ENCODE data around the gene GAGE12F. TPM values are rescaled to one million over a fixed set of nuclear protein-coding genes. Genes with fewer than 3 reads are reported as not detected.
"Not testable (repeated sequence)": the region's sequence is repeated elsewhere in the genome, so short reads cannot be mapped to it uniquely, and the experiment has no call there.

Gene GAGE12F, protein sequence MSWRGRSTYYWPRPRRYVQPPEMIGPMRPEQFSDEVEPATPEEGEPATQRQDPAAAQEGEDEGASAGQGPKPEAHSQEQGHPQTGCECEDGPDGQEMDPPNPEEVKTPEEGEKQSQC
- total RNA-seq: not detected in 2 replicates

DNA sequence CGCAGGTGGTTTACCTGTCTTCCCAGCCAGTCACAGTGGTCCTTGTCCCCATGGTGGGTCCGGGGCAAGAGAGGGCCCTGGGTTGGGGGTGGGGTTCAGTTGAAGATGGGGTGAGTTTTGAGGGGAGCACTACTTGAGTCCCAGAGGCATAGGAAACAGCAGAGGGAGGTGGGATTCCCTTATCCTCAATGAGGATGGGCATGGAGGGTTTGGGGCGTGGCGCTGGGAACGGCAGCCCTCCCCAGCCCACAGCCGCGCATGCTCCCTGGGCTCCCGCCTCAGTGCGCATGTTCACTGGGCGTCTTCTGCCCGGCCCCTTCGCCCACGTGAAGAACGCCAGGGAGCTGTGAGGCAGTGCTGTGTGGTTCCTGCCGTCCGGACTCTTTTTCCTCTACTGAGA, at the start of gene GAGE12F:
Gene GAGE12F (plus strand): TSS at position 301 of the 400 bp plus-strand sequence. CDS start 1,155 bp downstream, outside the sequence.
- not testable (repeated sequence) for DNase-seq (ENCODE audit: low read depth); H3K4me3 ChIP-seq (ENCODE audit: low read depth, low read length)

DNA sequence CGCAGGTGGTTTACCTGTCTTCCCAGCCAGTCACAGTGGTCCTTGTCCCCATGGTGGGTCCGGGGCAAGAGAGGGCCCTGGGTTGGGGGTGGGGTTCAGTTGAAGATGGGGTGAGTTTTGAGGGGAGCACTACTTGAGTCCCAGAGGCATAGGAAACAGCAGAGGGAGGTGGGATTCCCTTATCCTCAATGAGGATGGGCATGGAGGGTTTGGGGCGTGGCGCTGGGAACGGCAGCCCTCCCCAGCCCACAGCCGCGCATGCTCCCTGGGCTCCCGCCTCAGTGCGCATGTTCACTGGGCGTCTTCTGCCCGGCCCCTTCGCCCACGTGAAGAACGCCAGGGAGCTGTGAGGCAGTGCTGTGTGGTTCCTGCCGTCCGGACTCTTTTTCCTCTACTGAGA, 28.8 kb upstream of the GAGE12F start, which contains the start of gene GAGE12C:
Gene GAGE12C (plus strand): TSS at position 301 of the 400 bp plus-strand sequence. CDS start 1,155 bp downstream, outside the sequence.
- DNase-seq (ENCODE audit: low read depth); H3K4me3 ChIP-seq (ENCODE audit: low read depth, low read length): not testable (repeated sequence)

DNA sequence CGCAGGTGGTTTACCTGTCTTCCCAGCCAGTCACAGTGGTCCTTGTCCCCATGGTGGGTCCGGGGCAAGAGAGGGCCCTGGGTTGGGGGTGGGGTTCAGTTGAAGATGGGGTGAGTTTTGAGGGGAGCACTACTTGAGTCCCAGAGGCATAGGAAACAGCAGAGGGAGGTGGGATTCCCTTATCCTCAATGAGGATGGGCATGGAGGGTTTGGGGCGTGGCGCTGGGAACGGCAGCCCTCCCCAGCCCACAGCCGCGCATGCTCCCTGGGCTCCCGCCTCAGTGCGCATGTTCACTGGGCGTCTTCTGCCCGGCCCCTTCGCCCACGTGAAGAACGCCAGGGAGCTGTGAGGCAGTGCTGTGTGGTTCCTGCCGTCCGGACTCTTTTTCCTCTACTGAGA, 19.2 kb upstream of the GAGE12F start, which contains the start of gene GAGE12D:
Gene GAGE12D (plus strand): TSS at position 301 of the 400 bp plus-strand sequence. CDS start 1,155 bp downstream, outside the sequence.
- not testable (repeated sequence) for H3K4me3 ChIP-seq (ENCODE audit: low read depth, low read length); DNase-seq (ENCODE audit: low read depth)

DNA sequence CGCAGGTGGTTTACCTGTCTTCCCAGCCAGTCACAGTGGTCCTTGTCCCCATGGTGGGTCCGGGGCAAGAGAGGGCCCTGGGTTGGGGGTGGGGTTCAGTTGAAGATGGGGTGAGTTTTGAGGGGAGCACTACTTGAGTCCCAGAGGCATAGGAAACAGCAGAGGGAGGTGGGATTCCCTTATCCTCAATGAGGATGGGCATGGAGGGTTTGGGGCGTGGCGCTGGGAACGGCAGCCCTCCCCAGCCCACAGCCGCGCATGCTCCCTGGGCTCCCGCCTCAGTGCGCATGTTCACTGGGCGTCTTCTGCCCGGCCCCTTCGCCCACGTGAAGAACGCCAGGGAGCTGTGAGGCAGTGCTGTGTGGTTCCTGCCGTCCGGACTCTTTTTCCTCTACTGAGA, 9.7 kb upstream of the GAGE12F start, which contains the start of gene GAGE12E:
Gene GAGE12E (plus strand): TSS at position 301 of the 400 bp plus-strand sequence. CDS start 1,155 bp downstream, outside the sequence.
- not testable (repeated sequence) for H3K4me3 ChIP-seq (ENCODE audit: low read depth, low read length); DNase-seq (ENCODE audit: low read depth)

DNA sequence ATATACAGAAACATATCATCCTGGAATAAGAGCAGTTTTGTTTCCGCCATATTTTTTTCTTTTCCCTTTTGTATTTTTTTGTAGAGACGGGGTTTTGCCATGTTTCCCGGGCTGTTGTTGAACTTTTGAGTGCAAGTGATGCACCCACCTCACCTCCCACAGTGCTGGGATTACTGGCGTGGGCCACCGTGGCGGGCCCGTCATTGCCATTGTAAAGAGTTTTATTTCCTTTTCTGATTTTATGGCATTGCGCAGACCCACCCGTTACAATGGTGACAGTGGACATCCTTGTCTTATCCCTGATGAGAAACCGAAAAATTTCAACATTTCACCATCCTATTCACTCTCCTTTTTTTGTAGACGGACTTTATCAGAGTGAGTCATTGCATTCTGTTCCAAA, 8.1 kb downstream of the GAGE12F start:
- not testable (repeated sequence) for DNase-seq (ENCODE audit: low read depth); H3K4me3 ChIP-seq (ENCODE audit: low read depth, low read length)

DNA sequence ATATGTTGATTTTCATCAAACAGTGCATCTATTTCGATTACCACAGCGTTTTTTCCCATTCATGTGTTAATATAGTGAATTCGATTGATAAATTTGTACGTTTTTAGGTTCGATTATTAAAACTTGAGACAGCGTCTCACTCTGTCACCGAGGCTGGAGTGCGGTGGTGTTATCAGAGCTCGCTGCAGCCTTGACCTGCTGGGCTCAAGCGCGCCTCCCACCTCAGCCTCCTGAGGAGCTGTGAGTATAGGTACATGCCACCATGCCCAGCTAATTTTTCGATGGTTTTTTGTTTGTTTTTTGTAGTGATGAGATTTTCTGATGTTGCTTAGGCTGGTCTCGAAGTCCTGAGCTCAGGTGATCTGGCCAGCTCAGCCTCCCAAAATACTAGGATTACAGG, 8.5 kb downstream of the GAGE12F start:
- H3K4me3 ChIP-seq (ENCODE audit: low read depth, low read length); DNase-seq (ENCODE audit: low read depth): not testable (repeated sequence)

DNA sequence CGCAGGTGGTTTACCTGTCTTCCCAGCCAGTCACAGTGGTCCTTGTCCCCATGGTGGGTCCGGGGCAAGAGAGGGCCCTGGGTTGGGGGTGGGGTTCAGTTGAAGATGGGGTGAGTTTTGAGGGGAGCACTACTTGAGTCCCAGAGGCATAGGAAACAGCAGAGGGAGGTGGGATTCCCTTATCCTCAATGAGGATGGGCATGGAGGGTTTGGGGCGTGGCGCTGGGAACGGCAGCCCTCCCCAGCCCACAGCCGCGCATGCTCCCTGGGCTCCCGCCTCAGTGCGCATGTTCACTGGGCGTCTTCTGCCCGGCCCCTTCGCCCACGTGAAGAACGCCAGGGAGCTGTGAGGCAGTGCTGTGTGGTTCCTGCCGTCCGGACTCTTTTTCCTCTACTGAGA, 9.5 kb downstream of the GAGE12F start, which contains the start of gene GAGE12G:
Gene GAGE12G (plus strand): TSS at position 301 of the 400 bp plus-strand sequence. CDS start 1,155 bp downstream, outside the sequence.
- DNase-seq (ENCODE audit: low read depth); H3K4me3 ChIP-seq (ENCODE audit: low read depth, low read length): not testable (repeated sequence)

DNA sequence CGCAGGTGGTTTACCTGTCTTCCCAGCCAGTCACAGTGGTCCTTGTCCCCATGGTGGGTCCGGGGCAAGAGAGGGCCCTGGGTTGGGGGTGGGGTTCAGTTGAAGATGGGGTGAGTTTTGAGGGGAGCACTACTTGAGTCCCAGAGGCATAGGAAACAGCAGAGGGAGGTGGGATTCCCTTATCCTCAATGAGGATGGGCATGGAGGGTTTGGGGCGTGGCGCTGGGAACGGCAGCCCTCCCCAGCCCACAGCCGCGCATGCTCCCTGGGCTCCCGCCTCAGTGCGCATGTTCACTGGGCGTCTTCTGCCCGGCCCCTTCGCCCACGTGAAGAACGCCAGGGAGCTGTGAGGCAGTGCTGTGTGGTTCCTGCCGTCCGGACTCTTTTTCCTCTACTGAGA, 19.0 kb downstream of the GAGE12F start, which contains the start of gene GAGE12H:
Gene GAGE12H (plus strand): TSS at position 301 of the 400 bp plus-strand sequence. CDS start 1,155 bp downstream, outside the sequence.
- not testable (repeated sequence) for H3K4me3 ChIP-seq (ENCODE audit: low read depth, low read length); DNase-seq (ENCODE audit: low read depth)

DNA sequence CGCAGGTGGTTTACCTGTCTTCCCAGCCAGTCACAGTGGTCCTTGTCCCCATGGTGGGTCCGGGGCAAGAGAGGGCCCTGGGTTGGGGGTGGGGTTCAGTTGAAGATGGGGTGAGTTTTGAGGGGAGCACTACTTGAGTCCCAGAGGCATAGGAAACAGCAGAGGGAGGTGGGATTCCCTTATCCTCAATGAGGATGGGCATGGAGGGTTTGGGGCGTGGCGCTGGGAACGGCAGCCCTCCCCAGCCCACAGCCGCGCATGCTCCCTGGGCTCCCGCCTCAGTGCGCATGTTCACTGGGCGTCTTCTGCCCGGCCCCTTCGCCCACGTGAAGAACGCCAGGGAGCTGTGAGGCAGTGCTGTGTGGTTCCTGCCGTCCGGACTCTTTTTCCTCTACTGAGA, 28.6 kb downstream of the GAGE12F start, which contains the start of gene GAGE2A:
Gene GAGE2A (plus strand): TSS at position 301 of the 400 bp plus-strand sequence. CDS start 1,155 bp downstream, outside the sequence.
- not testable (repeated sequence) for DNase-seq (ENCODE audit: low read depth); H3K4me3 ChIP-seq (ENCODE audit: low read depth, low read length)

DNA sequence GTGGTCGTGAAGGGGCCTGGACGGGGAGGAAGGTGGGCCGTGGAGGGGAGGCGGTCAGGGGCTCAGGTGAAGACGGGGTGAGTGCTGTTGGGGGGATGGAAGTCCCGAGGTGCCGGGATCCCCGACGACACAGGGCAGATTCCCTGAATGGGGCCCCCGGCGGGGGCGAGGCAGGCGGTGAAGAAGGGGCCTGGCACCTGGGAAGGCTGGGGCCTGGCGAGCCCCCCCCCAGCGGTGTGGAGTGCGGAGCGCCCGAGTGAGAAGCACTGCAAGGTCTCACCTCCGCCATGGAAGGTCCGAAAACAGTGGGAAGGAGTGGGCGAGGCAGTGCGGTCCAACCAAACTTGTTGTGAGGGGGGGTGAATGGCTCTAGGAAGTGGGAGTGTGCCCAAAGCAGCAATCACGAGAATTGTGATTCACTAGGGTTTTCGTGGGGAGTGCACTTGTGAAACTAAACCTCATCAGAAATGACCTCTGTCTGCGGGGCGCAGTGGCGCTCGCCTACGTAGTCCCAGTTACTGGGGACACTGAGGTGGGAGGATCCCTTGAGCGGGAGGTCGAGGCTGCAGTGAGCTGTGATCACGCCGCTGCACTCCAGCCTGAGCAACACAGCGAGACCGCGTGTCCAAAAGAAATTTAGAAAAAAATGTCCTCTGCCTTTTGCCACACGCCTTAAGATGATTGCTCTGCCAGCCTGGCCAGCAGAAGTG, 29.3 kb downstream of the GAGE12F start:
- H3K4me3 ChIP-seq (ENCODE audit: low read depth, low read length); DNase-seq (ENCODE audit: low read depth): not testable (repeated sequence)

DNA sequence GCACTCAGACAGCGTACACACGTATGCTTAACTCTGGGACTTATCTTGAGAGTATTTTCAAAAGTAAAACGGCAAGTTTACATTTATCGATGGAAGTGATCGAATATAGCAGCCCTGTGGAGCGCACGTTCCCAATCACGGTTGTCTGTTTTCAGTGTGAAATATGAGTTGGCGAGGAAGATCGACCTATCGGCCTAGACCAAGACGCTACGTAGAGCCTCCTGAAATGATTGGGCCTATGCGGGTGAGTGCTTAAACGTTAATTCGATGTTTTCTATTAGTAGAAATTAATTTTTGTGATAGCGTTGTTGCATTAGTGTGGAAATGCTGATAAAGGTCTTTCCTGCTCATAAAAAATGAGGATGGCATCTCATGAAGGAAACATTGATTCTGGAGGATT, 29.8 kb downstream of the GAGE12F start:
- H3K4me3 ChIP-seq (ENCODE audit: low read depth, low read length); DNase-seq (ENCODE audit: low read depth): not testable (repeated sequence)

DNA sequence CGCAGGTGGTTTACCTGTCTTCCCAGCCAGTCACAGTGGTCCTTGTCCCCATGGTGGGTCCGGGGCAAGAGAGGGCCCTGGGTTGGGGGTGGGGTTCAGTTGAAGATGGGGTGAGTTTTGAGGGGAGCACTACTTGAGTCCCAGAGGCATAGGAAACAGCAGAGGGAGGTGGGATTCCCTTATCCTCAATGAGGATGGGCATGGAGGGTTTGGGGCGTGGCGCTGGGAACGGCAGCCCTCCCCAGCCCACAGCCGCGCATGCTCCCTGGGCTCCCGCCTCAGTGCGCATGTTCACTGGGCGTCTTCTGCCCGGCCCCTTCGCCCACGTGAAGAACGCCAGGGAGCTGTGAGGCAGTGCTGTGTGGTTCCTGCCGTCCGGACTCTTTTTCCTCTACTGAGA, 38.1 kb downstream of the GAGE12F start, which contains the start of gene GAGE1:
Gene GAGE1 (plus strand): TSS at position 301 of the 400 bp plus-strand sequence. CDS start 1,155 bp downstream, outside the sequence.
- not testable (repeated sequence) for H3K4me3 ChIP-seq (ENCODE audit: low read depth, low read length); DNase-seq (ENCODE audit: low read depth)

DNA sequence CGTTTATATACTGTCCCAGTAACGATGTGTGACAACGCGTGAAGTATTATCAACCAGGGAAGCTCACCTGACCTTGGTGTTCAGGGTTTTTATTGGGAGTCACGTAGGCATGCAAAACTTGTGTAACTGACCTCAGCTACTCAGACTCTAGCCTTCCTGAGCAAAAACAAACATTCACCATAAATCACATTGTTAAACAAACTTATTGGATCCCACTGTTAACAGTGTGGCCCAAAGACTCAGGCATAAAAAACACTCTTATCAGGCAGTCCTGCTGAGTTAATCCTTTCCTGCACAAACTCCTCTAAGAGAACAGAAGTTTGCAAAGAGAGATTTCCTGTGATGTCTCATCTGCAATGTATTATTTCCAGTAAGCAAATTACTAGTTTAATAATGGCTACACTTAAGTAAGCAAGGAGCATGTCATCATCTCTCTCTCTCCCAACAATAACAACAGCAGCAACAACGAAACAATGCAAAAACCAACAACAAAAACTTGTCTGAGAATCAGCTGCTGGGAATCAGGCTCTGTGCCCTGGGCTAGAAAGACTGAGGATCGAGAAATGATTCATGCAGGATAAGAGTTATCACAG, 50.2 kb downstream of the GAGE12F start:
- TF ChIP-seq, protein P1, sequence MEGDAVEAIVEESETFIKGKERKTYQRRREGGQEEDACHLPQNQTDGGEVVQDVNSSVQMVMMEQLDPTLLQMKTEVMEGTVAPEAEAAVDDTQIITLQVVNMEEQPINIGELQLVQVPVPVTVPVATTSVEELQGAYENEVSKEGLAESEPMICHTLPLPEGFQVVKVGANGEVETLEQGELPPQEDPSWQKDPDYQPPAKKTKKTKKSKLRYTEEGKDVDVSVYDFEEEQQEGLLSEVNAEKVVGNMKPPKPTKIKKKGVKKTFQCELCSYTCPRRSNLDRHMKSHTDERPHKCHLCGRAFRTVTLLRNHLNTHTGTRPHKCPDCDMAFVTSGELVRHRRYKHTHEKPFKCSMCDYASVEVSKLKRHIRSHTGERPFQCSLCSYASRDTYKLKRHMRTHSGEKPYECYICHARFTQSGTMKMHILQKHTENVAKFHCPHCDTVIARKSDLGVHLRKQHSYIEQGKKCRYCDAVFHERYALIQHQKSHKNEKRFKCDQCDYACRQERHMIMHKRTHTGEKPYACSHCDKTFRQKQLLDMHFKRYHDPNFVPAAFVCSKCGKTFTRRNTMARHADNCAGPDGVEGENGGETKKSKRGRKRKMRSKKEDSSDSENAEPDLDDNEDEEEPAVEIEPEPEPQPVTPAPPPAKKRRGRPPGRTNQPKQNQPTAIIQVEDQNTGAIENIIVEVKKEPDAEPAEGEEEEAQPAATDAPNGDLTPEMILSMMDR (IDR thresholded peaks at IDR 0.05; ENCODE audit: insufficient read depth, low read depth, low read length): no peak
- no peak overlapping the region for H3K4me3 ChIP-seq (ENCODE audit: low read depth, low read length)
- DNase-seq (ENCODE audit: low read depth): no peak

Small RNA genes lying within 50 kb of the gene (small RNA-seq; reads per million reads assigned to genes)
- not detected for gene GAGE12B

Other genes starting within 250 kb of the GAGE12F start
- gene GAGE12J, start 238.8 kb upstream of the GAGE12F start, total RNA-seq: not detected in 2 replicates
- gene GAGE13, start 229.3 kb upstream of the GAGE12F start, total RNA-seq: not detected in 2 replicates
- not detected in 2 replicates for gene GAGE12C, start 28.7 kb upstream of the GAGE12F start, total RNA-seq
- gene GAGE12D, start 19.1 kb upstream of the GAGE12F start, total RNA-seq: not detected in 2 replicates
- not detected in 2 replicates for gene GAGE12E, start 9.6 kb upstream of the GAGE12F start, total RNA-seq
- not detected in 2 replicates for gene GAGE12G, start 9.6 kb downstream of the GAGE12F start, total RNA-seq
- gene GAGE12H, start 19.1 kb downstream of the GAGE12F start, total RNA-seq: not detected in 2 replicates
- not detected in 2 replicates for gene GAGE2A, start 28.7 kb downstream of the GAGE12F start, total RNA-seq
- gene GAGE1, start 38.2 kb downstream of the GAGE12F start, total RNA-seq: not detected in 2 replicates
- not detected in 2 replicates for gene PAGE1, start 135.1 kb downstream of the GAGE12F start, total RNA-seq

Data from fibroblast of villous mesenchyme (primary cell).